Mesenchymal stem cell (in vitro differentiated cells and primary cell): ENCODE data around the gene LIG1.

Experiments
- DNase-seq: peaks from one replicate; pipeline ENCODE4 v3.0.0-alpha.2; 2013
- H2AFZ ChIP-seq: one replicate; pipeline ENCODE4 v1.6.1; 2013; ENCODE audit warnings: low read depth, mild to moderate bottlenecking, control low read depth, inconsistent platforms, low read length, moderate library complexity
- H2AK5ac ChIP-seq: 2 replicates; pipeline ENCODE4 v1.6.1; 2013; ENCODE audit warnings: low read length, moderate library complexity, mild to moderate bottlenecking, inconsistent platforms; ENCODE audit not compliant: severe bottlenecking
- H2BK120ac ChIP-seq: one replicate; pipeline ENCODE4 v1.6.1; 2013; ENCODE audit warnings: low read depth, mild to moderate bottlenecking, inconsistent platforms, low read length, moderate library complexity
- H2BK12ac ChIP-seq, 2 experiments: one replicate each; pipeline ENCODE4 v1.6.1; 2013; ENCODE audit warnings: inconsistent platforms in 2 of 2, low read length in 2 of 2, mild to moderate bottlenecking in 2 of 2, moderate library complexity in 2 of 2, control low read depth in 1 of 2
- H2BK15ac ChIP-seq: one replicate; pipeline ENCODE4 v1.6.1; 2013; ENCODE audit warnings: mild to moderate bottlenecking, low read depth, inconsistent platforms; ENCODE audit not compliant: poor library complexity, severe bottlenecking
- H2BK5ac ChIP-seq: 2 replicates; pipeline ENCODE4 v1.6.1; 2013; ENCODE audit warnings: low read depth, mild to moderate bottlenecking, low read length, control low read depth, inconsistent platforms; ENCODE audit not compliant: poor library complexity, severe bottlenecking
- H3K14ac ChIP-seq, 2 experiments: one replicate each; pipeline ENCODE4 v1.6.1; 2013; ENCODE audit warnings: inconsistent platforms in 2 of 2, low read length in 2 of 2, control low read depth in 1 of 2, mild to moderate bottlenecking in 1 of 2, moderate library complexity in 1 of 2
- H3K18ac ChIP-seq, 2 experiments: one replicate each; pipeline ENCODE4 v1.6.1; 2013; ENCODE audit warnings: inconsistent platforms in 2 of 2, low read length in 2 of 2, control low read depth in 1 of 2, low read depth in 1 of 2, mild to moderate bottlenecking in 1 of 2
- H3K23ac ChIP-seq, 2 experiments: one replicate each; pipeline ENCODE4 v1.6.1; 2013; ENCODE audit warnings: inconsistent platforms in 2 of 2, low read length in 2 of 2, mild to moderate bottlenecking in 2 of 2, moderate library complexity in 2 of 2, control low read depth in 1 of 2
- H3K27ac ChIP-seq: 2 replicates; pipeline ENCODE4 v1.5.1; 2013; ENCODE audit warnings: mild to moderate bottlenecking, moderate library complexity, low read length, control low read depth, inconsistent platforms; ENCODE audit not compliant: poor library complexity, severe bottlenecking
- H3K27me3 ChIP-seq, 2 experiments: 2 replicates each; pipeline versions ENCODE4 v1.6.1 to v1.7.0; 2013; ENCODE audit warnings: low read length in 2 of 2, mild to moderate bottlenecking in 2 of 2, moderate library complexity in 2 of 2, control low read depth in 1 of 2, inconsistent platforms in 1 of 2; ENCODE audit not compliant: control insufficient read depth in 1 of 2, insufficient read depth in 1 of 2
- H3K36me3 ChIP-seq, 2 experiments: 2 replicates each; pipeline versions ENCODE4 v1.6.1 to v1.7.0; 2013; ENCODE audit warnings: low read length in 2 of 2, control low read depth in 1 of 2, inconsistent platforms in 1 of 2, low read depth in 1 of 2, mild to moderate bottlenecking in 1 of 2; ENCODE audit not compliant: insufficient read depth in 2 of 2, control insufficient read depth in 1 of 2
- H3K4ac ChIP-seq, 2 experiments: one replicate each; pipeline ENCODE4 v1.6.1; 2013; ENCODE audit warnings: inconsistent platforms in 2 of 2, low read length in 2 of 2, mild to moderate bottlenecking in 2 of 2, moderate library complexity in 2 of 2, control low read depth in 1 of 2, low read depth in 1 of 2
- H3K4me1 ChIP-seq: 2 replicates; pipeline ENCODE4 v1.6.1; 2013; ENCODE audit warnings: low read depth, low read length, control low read depth; ENCODE audit not compliant: control insufficient read depth, insufficient read depth
- H3K4me2 ChIP-seq: 2 replicates; pipeline ENCODE4 v1.6.1; 2013; ENCODE audit warnings: low read length, mild to moderate bottlenecking, inconsistent platforms; ENCODE audit not compliant: poor library complexity, severe bottlenecking
- H3K4me3 ChIP-seq, 2 experiments: 2 replicates each; pipeline versions ENCODE4 v1.5.1 to v1.7.0; 2013; ENCODE audit warnings: low read length in 2 of 2, mild to moderate bottlenecking in 2 of 2, control low read depth in 1 of 2, low read depth in 1 of 2; ENCODE audit not compliant: insufficient read depth in 1 of 2
- H3K79me1 ChIP-seq: replicated peaks from 2 replicates; pipeline ENCODE4 v1.6.1; 2013; ENCODE audit warnings: mild to moderate bottlenecking, control low read depth, low read length, inconsistent platforms; ENCODE audit not compliant: poor library complexity, severe bottlenecking
- H3K9ac ChIP-seq: 2 replicates; pipeline ENCODE4 v1.7.0; 2013; ENCODE audit warnings: mild to moderate bottlenecking, low read length, moderate library complexity
- H3K9me3 ChIP-seq: 2 replicates; pipeline ENCODE4 v1.7.0; 2013; ENCODE audit warnings: mild to moderate bottlenecking, low read length; ENCODE audit not compliant: control insufficient read depth
- H4K8ac ChIP-seq: one replicate; pipeline ENCODE4 v1.6.1; 2013; ENCODE audit warnings: inconsistent platforms, mild to moderate bottlenecking, low read length, moderate library complexity
- H4K91ac ChIP-seq: one replicate; pipeline ENCODE4 v1.6.1; 2013; ENCODE audit warnings: mild to moderate bottlenecking, low read length, inconsistent platforms
- WGBS: methylation state at CpG from one replicate; pipeline ENCODE4 v1.1.7; 2013; ENCODE audit warnings: mixed read lengths; 5-methylcytosine and 5-hydroxymethylcytosine counted together

Gene LIG1

GRCh38 chr19:48196933-48197665 lies 27.0 kb upstream of the LIG1 start:
- Histone ChIP-seq H2AK5ac (no peak overlapping the region), H3K36me3 (peaks cover 0 to 21% of the 10 kb centered on the region in 2 experiments), H2BK15ac (no peak overlapping the region), H2BK5ac (no peak overlapping the region), H2BK120ac (no peak overlapping the region), H4K8ac (no peak overlapping the region), H3K9me3 (no peaks in the 10 kb centered on the region), H3K4me3 (no peak overlapping the region), H3K27ac (no peak overlapping the region), H3K9ac (no peak overlapping the region), H2AFZ (no peak overlapping the region), H4K91ac (no peak overlapping the region), H3K27me3 (no peaks in the 10 kb centered on the region), H3K14ac (no peak overlapping the region), H3K18ac (no peak overlapping the region), H3K4me1 (no peaks in the 10 kb centered on the region), H3K23ac (no peak overlapping the region), H3K79me1 (peaks cover 5% of the 10 kb centered on the region), H3K4me2 (no peak overlapping the region), H3K4ac (no peak overlapping the region), H2BK12ac (no peak overlapping the region)
- DNase-seq = no peak
- 89% methylated on average over 13 of the region's 13 CpGs for WGBS

GRCh38 chr19:48196321-48196763 lies 26.2 kb upstream of the LIG1 start:
- WGBS = 90% methylated on average over 23 of the region's 23 CpGs
- Histone ChIP-seq H3K4me3 (no peak overlapping the region), H3K27me3 (no peaks in the 10 kb centered on the region), H2BK15ac (no peak overlapping the region), H2BK120ac (no peak overlapping the region), H3K79me1 (peaks cover 8% of the 10 kb centered on the region), H3K23ac (no peak overlapping the region), H3K4me2 (no peak overlapping the region), H3K14ac (no peak overlapping the region), H2BK12ac (no peak overlapping the region), H4K8ac (no peak overlapping the region), H3K27ac (no peak overlapping the region), H3K4me1 (no peaks in the 10 kb centered on the region), H3K36me3 (peaks cover 0 to 21% of the 10 kb centered on the region in 2 experiments), H2AK5ac (no peak overlapping the region), H3K9me3 (no peaks in the 10 kb centered on the region), H2BK5ac (no peak overlapping the region), H3K9ac (no peak overlapping the region), H3K4ac (no peak overlapping the region), H2AFZ (no peak overlapping the region), H3K18ac (no peak overlapping the region), H4K91ac (no peak overlapping the region)
- DNase-seq = no peak

DNA sequence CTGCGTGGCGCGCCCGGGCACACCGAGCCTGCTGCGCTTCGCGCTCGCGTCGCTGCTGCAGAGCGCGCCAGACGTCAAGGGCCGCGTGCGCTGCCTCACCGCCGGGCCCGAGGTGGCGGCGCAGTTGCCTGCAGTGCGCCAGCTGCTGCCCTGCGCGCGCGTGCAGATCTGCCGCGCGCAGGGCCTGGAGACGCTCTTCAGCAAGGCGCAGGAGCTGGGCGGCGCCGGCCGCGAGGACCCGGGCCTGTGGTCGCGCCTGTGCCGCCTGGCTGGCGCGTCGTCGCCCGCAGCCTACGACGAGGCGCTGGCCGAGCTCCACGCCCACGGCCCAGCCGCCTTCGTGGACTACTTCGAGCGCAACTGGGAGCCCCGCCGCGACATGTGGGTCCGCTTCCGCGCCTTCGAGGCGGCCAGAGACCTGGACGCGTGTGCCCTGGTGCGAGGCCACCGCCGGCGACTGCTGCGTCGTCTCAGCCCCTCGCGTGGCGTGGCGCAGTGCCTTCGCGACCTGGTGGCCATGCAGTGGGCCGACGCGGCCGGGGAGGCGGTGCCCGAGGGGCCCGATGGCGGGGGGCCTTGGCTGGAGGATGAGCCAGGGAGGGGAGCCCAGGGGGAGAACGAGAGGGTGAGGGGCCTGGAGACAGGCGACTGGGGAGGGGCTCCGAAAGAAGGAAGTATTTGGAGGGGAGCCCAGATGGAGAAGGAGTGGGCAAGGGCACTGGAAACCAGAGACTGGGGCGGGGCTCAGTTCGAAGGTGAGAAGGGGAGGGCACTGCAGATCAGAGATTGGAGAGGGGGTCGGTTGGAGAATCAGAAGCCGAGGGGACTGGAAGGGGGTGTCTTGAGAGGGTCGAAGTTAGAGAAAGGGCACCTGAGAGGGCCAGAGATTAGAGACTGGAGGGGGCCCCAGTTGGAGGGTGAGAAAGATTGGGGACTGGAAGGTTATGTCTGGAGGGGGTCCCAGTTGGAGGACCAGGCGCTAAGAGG lies 25.0 kb upstream of the LIG1 start:
- H2AK5ac ChIP-seq = no peak overlapping the region
- H3K9ac ChIP-seq = no peak overlapping the region
- no peak overlapping the region for H3K14ac ChIP-seq
- DNase-seq = no peak
- peaks cover 5 to 21% of the 10 kb centered on the region in 2 experiments for H3K36me3 ChIP-seq
- H3K4ac ChIP-seq = no peak overlapping the region
- no peak overlapping the region for H3K27ac ChIP-seq
- H3K4me1 ChIP-seq = no peaks in the 10 kb centered on the region
- no peak overlapping the region for H2AFZ ChIP-seq
- H4K91ac ChIP-seq = no peak overlapping the region
- no peak overlapping the region for H4K8ac ChIP-seq
- H2BK120ac ChIP-seq = no peak overlapping the region
- no peak overlapping the region for H3K23ac ChIP-seq
- WGBS = 96% methylated on average over 95 of the region's 95 CpGs
- H3K4me2 ChIP-seq = no peak overlapping the region
- H2BK15ac ChIP-seq = no peak overlapping the region
- peaks cover 5% of the 10 kb centered on the region for H3K79me1 ChIP-seq
- H2BK5ac ChIP-seq = no peak overlapping the region
- H3K27me3 ChIP-seq = no peaks in the 10 kb centered on the region
- peak overlapping the region in 1 of 2 experiments; percentile 18 for H3K4me3 ChIP-seq
- no peak overlapping the region for H3K18ac ChIP-seq
- H3K9me3 ChIP-seq = no peaks in the 10 kb centered on the region
- H2BK12ac ChIP-seq = no peak overlapping the region
